ENCODE data around the gene CACNA2D3.

CACNA2D3 gene

GRCh38 chr3:54188176-54188791, 65.9 kb downstream of the CACNA2D3 start:
- DNase-seq (ENCODE audit: extremely low spot score) = peak; percentile 66
- CTCF ChIA-PET = interaction anchor here (0.6 kb wide), 1 partner anchor 134 kb away, joined by 3 read pairs; no protein-coding TSS in a partner anchor
- TF ChIP-seq ZNF384 (IDR thresholded peaks at IDR 0.05) (no peak), SUZ12 (IDR thresholded peaks at IDR 0.05) (no peak), NFRKB (IDR thresholded peaks at IDR 0.05) (no peak), ELF4 (IDR thresholded peaks at IDR 0.05) (no peak), TARDBP (IDR thresholded peaks at IDR 0.05) (no peak), LEF1 (IDR thresholded peaks at IDR 0.05; ENCODE audit: borderline replicate concordance) (no peak), FOXA1 (IDR thresholded peaks at IDR 0.05) (no peak)
- POLR2A ChIA-PET = no interaction called here

GRCh38 chr3:54191220-54191619, 68.9 kb downstream of the CACNA2D3 start:
- DNase-seq (ENCODE audit: extremely low spot score) = no peak
- ChIA-PET POLR2A (no interaction called here), CTCF (no interaction called here)
- no peak for TF ChIP-seq LEF1 (IDR thresholded peaks at IDR 0.05; ENCODE audit: borderline replicate concordance)
- no peak for TF ChIP-seq FOXA1 (IDR thresholded peaks at IDR 0.05)
- no peak for TF ChIP-seq L3MBTL2 (conservative IDR thresholded peaks at IDR 0.05)
- no peak for TF ChIP-seq SP1 (IDR thresholded peaks at IDR 0.05)
- no peak for TF ChIP-seq HDGF (IDR thresholded peaks at IDR 0.05; ENCODE audit: borderline replicate concordance)
- TF ChIP-seq FOXK2 (IDR thresholded peaks at IDR 0.05) = no peak
- TF ChIP-seq NFRKB (IDR thresholded peaks at IDR 0.05) = no peak
- TF ChIP-seq ARNT (IDR thresholded peaks at IDR 0.05) = no peak
- no peak for TF ChIP-seq TARDBP (IDR thresholded peaks at IDR 0.05)
- no peak for TF ChIP-seq SUZ12 (IDR thresholded peaks at IDR 0.05)
- TF ChIP-seq ZNF384 (IDR thresholded peaks at IDR 0.05) = no peak
- TF ChIP-seq FOXM1 (IDR thresholded peaks at IDR 0.05; ENCODE audit: borderline replicate concordance) = no peak
- TF ChIP-seq CTBP1 (IDR thresholded peaks at IDR 0.05; ENCODE audit: borderline replicate concordance) = no peak
- TF ChIP-seq ELF4 (IDR thresholded peaks at IDR 0.05) = no peak
- TF ChIP-seq PKNOX1 (IDR thresholded peaks at IDR 0.05) = no peak
- TF ChIP-seq BHLHE40 (IDR thresholded peaks at IDR 0.05; ENCODE audit: borderline replicate concordance) = no peak

GRCh38 chr3:54192026-54192425, 69.7 kb downstream of the CACNA2D3 start:
- ChIA-PET CTCF (no interaction called here), POLR2A (no interaction called here)
- no peak for TF ChIP-seq ARNT (IDR thresholded peaks at IDR 0.05)
- DNase-seq (ENCODE audit: extremely low spot score) = no peak

GRCh38 chr3:54193093-54193492, 70.7 kb downstream of the CACNA2D3 start:
- no peak for DNase-seq (ENCODE audit: extremely low spot score)
- TF ChIP-seq ZNF384 (IDR thresholded peaks at IDR 0.05) (no peak), ELF4 (IDR thresholded peaks at IDR 0.05) (no peak), SUZ12 (IDR thresholded peaks at IDR 0.05) (no peak), PKNOX1 (IDR thresholded peaks at IDR 0.05) (no peak), FOXA1 (IDR thresholded peaks at IDR 0.05) (no peak), HDGF (IDR thresholded peaks at IDR 0.05; ENCODE audit: borderline replicate concordance) (no peak), LEF1 (IDR thresholded peaks at IDR 0.05; ENCODE audit: borderline replicate concordance) (no peak), ARNT (IDR thresholded peaks at IDR 0.05) (no peak)
- CTCF ChIA-PET = no interaction called here
- POLR2A ChIA-PET = no interaction called here

- no peak for DNase-seq (ENCODE audit: extremely low spot score)
- TF ChIP-seq FOXK2 (IDR thresholded peaks at IDR 0.05) (no peak), L3MBTL2 (conservative IDR thresholded peaks at IDR 0.05) (no peak), FOXM1 (IDR thresholded peaks at IDR 0.05; ENCODE audit: borderline replicate concordance) (no peak), HDGF (IDR thresholded peaks at IDR 0.05; ENCODE audit: borderline replicate concordance) (no peak), ZNF384 (IDR thresholded peaks at IDR 0.05) (no peak), CTBP1 (IDR thresholded peaks at IDR 0.05; ENCODE audit: borderline replicate concordance) (no peak), SP1 (IDR thresholded peaks at IDR 0.05) (no peak), PKNOX1 (IDR thresholded peaks at IDR 0.05) (no peak), TARDBP (IDR thresholded peaks at IDR 0.05) (no peak), ELF4 (IDR thresholded peaks at IDR 0.05) (no peak), FOXA1 (IDR thresholded peaks at IDR 0.05) (no peak), ARNT (IDR thresholded peaks at IDR 0.05) (no peak), LEF1 (IDR thresholded peaks at IDR 0.05; ENCODE audit: borderline replicate concordance) (no peak), BHLHE40 (IDR thresholded peaks at IDR 0.05; ENCODE audit: borderline replicate concordance) (no peak), NFRKB (IDR thresholded peaks at IDR 0.05) (no peak), SUZ12 (IDR thresholded peaks at IDR 0.05) (no peak)
- ChIA-PET CTCF (no interaction called here), POLR2A (no interaction called here)
Measured at GRCh38 chr3:54196360-54196991, 74.1 kb downstream of the CACNA2D3 start.

- ChIA-PET CTCF (no interaction called here), POLR2A (no interaction called here)
- TF ChIP-seq SP1 (IDR thresholded peaks at IDR 0.05) (no peak), TARDBP (IDR thresholded peaks at IDR 0.05) (no peak), L3MBTL2 (conservative IDR thresholded peaks at IDR 0.05) (no peak), ELF4 (IDR thresholded peaks at IDR 0.05) (no peak), FOXM1 (IDR thresholded peaks at IDR 0.05; ENCODE audit: borderline replicate concordance) (no peak), NFRKB (IDR thresholded peaks at IDR 0.05) (no peak)
- DNase-seq (ENCODE audit: extremely low spot score) = no peak
Measured at GRCh38 chr3:54197509-54197908, 75.2 kb downstream of the CACNA2D3 start.

Data from HEK293T (cell line).